ENCODE data around the gene PWWP2B. TPM values are rescaled to one million over a fixed set of nuclear protein-coding genes. Genes with fewer than 3 reads are reported as not detected.
A peak's percentile ranks its signal among the peaks of the same experiment; 100 is the strongest.

PWWP2B gene
- total and polyA plus RNA-seq, 4 donors, result 2.0 to 8.7 (median 5.2) TPM

DNA sequence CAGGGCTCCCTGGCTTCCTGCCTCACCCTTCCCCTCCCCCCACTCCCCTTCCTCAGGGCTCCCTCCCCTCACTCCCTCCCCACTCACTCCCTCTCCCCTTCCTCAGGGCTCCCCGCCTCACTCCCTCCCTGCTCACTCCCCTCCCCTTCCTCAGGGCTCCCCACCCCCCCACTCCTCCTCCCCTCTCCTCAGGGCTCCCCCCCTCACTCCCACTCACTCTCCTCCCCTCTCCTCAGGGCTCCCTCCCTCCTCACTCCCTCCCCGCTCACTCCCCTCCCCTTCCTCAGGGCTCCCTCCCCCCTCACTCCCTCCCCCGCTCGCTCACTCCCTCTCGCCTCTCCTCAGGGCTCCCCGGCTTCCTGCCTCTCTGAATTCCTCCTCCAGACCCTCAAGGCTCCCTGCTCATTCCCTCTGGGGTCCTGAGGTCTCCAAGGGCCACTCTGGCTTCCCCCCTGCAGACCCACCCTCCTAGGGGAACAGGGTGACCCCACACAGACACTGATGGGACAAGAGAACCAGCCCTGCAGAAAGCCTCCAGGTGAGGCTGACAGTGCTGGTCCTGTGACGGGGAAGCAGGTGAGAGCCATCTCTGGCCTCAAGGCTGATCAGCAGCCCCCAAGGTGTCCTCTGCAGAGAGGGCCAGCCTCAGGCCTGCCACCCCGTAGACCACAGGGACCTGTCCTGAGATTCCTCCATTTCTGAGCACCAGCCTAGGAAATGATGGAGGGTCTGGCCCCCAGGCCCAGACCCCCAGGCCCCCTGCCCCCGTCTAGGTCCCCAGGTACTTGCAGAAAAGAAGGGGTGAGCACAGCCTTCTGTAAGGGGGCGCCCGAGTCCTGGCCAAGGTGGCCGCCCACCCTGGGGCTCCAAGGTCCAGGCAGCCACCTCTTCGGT, 47.2 kb downstream of the PWWP2B start:
- H3K4me3 ChIP-seq (ENCODE audit: low read length in 2 of 2), result no peak overlapping the region
- H3K36me3 ChIP-seq (ENCODE audit: control insufficient read depth in 1 of 2, insufficient read depth in 2 of 2, low read length in 1 of 2), result no peaks in the 10 kb centered on the region
- H3K4me1 ChIP-seq (ENCODE audit: control insufficient read depth in 1 of 2, insufficient read depth in 2 of 2, low read length in 2 of 2), result no peaks in the 10 kb centered on the region
- H3K27me3 ChIP-seq (ENCODE audit: control insufficient read depth in 1 of 2, insufficient read depth in 2 of 2, low read length in 1 of 2), result no peaks in the 10 kb centered on the region
- H3K27ac ChIP-seq (ENCODE audit: low read depth in 1 of 2, low read length in 2 of 2), result no peak overlapping the region
- intact Hi-C loops (cut with DNase I), result no loop called here
- 87 to 88% methylated on average over 13 of the region's 13 CpGs for WGBS, 2 donors
- no peaks in the 10 kb centered on the region for H3K9me3 ChIP-seq (ENCODE audit: control insufficient read depth, low read length)
- DNase-seq (no peak), ATAC-seq (ENCODE audit: low FRiP score) (no peak)

DNA sequence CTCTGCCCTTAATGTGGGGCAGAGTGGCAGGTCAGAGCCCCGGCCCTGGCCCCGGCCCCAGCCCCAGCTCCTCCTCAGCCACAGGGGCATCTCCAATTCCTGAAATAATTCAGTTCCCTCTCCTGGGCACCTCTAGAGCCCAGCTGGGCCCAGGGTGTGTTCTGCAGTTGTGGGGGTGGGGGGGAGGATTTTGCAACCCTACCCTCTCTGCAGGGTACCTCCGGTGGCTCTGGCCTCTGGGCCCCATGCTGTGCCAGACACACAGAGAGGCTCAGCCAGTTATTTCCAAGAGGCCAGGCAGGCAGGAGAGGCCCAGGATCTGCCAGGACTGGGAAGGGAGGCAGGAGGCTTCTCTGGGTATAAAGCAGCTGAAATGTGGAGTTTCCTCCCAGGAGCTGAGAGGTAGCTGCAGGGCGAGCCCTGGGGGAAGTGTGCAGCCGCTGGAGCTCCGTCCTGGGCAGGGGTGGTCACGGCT, 47.9 kb downstream of the PWWP2B start:
- Histone ChIP-seq H3K36me3 (ENCODE audit: control insufficient read depth in 1 of 2, insufficient read depth in 2 of 2, low read length in 1 of 2) (no peaks in the 10 kb centered on the region), H3K27ac (ENCODE audit: low read depth in 1 of 2, low read length in 2 of 2) (no peak overlapping the region), H3K9me3 (ENCODE audit: control insufficient read depth, low read length) (no peaks in the 10 kb centered on the region), H3K4me1 (ENCODE audit: control insufficient read depth in 1 of 2, insufficient read depth in 2 of 2, low read length in 2 of 2) (no peaks in the 10 kb centered on the region), H3K27me3 (ENCODE audit: control insufficient read depth in 1 of 2, insufficient read depth in 2 of 2, low read length in 1 of 2) (no peaks in the 10 kb centered on the region), H3K4me3 (ENCODE audit: low read length in 2 of 2) (no peak overlapping the region)
- no peak for ATAC-seq (ENCODE audit: low FRiP score)
- no peak for DNase-seq
- intact Hi-C loops (cut with DNase I), result no loop called here
- WGBS, 2 donors, result 74 to 79% methylated on average over 7 of the region's 7 CpGs

DNA sequence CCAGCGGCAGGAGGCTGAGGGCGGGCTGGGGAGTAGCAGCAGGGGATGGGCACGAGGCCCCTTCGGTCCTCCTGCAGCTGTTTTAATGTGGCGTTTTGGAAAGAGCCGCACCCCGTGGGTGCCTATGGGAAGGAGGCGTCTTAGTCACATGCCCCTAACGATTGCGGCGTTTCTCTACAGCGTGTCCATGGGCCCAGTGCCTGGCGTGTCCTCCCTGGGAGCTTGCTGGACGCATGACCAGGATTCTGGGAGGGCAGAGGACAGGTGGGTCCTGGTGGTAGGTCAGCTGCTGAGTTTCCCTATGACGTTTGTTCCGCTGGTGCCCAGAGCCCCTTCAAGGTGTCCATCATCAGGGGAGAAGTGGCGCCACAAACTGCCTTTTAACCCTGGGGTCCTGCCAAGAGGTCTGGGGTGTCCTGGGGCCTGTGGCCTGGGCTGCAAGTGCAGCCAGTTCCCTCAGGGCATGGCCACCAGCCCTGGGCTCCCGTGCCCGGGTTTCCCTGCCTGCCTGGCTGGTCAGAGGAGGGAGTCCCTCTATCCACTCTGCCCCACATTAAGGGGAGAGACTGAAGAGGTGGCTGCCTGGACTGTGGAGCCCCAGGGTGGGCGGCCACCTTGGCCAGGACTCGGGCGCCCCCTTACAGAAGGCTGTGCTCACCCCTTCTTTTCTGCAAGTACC, 48.7 kb downstream of the PWWP2B start:
- DNase-seq (no peak), ATAC-seq (ENCODE audit: low FRiP score) (no peak)
- Histone ChIP-seq H3K4me1 (ENCODE audit: control insufficient read depth in 1 of 2, insufficient read depth in 2 of 2, low read length in 2 of 2) (no peaks in the 10 kb centered on the region), H3K4me3 (ENCODE audit: low read length in 2 of 2) (no peak overlapping the region), H3K9me3 (ENCODE audit: control insufficient read depth, low read length) (no peaks in the 10 kb centered on the region), H3K36me3 (ENCODE audit: control insufficient read depth in 1 of 2, insufficient read depth in 2 of 2, low read length in 1 of 2) (no peaks in the 10 kb centered on the region), H3K27me3 (ENCODE audit: control insufficient read depth in 1 of 2, insufficient read depth in 2 of 2, low read length in 1 of 2) (no peaks in the 10 kb centered on the region), H3K27ac (ENCODE audit: low read depth in 1 of 2, low read length in 2 of 2) (no peak overlapping the region)
- intact Hi-C loops (cut with DNase I), result no loop called here
- WGBS, 2 donors, result 90 to 92% methylated on average over 22 of the region's 22 CpGs

DNA sequence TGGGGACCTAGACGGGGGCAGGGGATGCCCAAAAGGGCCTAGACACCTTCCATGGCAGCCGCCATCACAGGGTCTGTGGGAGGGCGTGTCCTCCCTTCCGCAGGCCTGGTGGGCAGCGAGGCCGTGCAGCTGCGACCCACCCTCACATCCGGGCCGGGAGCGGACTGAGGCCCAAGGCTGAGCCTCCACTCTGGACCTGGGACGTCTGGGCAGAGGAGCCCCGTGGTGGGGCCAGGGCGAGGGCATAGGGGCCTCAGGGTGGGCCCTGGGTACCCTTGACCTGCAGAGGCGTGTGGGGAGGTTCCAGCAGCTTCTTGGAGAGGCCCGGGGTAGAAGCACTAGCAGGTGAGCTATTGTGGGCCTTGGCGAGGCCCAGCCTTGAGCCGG, 49.2 kb downstream of the PWWP2B start:
- H3K27me3 ChIP-seq (ENCODE audit: control insufficient read depth in 1 of 2, insufficient read depth in 2 of 2, low read length in 1 of 2), result no peaks in the 10 kb centered on the region
- H3K36me3 ChIP-seq (ENCODE audit: control insufficient read depth in 1 of 2, insufficient read depth in 2 of 2, low read length in 1 of 2), result no peaks in the 10 kb centered on the region
- 94 to 96% methylated on average over 17 of the region's 17 CpGs for WGBS, 2 donors
- ATAC-seq (ENCODE audit: low FRiP score) (peak; percentile 4), DNase-seq (no peak)
- intact Hi-C loops (cut with DNase I), result no loop called here
- no peak overlapping the region for H3K27ac ChIP-seq (ENCODE audit: low read depth in 1 of 2, low read length in 2 of 2)
- no peak overlapping the region for H3K4me3 ChIP-seq (ENCODE audit: low read length in 2 of 2)
- no peaks in the 10 kb centered on the region for H3K9me3 ChIP-seq (ENCODE audit: control insufficient read depth, low read length)
- H3K4me1 ChIP-seq (ENCODE audit: control insufficient read depth in 1 of 2, insufficient read depth in 2 of 2, low read length in 2 of 2), result no peaks in the 10 kb centered on the region

DNA sequence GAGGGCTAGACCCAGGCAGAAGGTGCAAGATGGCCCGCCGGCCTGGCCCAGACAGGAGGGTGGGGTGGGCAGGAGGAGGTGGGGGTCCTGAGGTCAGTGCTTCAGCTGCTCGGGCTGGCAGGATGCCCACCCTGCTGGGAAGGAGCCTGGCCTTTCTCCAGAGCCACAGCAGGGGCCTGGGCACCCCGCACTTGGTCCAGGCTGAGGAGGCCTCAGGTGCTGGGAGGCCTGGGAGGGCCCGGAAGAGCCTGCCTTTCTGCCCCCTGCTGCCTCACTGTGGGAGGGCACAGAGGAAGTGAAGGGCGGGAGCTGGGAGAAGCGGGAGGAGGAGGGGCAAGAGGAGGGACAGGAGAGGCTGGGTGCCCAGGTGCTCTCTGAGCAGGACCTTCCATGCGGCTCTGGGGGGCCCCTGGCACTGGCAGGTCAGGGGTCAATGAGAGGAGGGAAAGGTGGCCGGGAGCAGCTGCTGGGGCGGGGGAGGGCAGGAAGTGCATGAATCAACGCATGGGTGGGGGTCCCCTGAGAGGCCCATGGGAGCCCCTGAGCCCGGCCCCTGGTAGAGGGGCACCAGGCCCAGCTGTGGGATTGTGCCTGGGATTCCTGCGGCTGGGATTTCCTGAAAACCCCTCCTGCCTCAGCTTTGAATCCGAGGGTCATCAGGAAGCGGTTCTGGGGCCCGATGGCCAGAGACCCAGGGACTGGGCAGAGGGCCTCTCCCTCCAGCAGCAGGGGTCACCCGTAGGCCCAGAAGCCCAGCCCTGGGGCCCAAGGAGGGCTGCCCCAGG, 49.9 kb downstream of the PWWP2B start:
- H3K4me1 ChIP-seq (ENCODE audit: control insufficient read depth in 1 of 2, insufficient read depth in 2 of 2, low read length in 2 of 2), result no peaks in the 10 kb centered on the region
- H3K9me3 ChIP-seq (ENCODE audit: control insufficient read depth, low read length), result no peaks in the 10 kb centered on the region
- no peak overlapping the region for H3K4me3 ChIP-seq (ENCODE audit: low read length in 2 of 2)
- H3K36me3 ChIP-seq (ENCODE audit: control insufficient read depth in 1 of 2, insufficient read depth in 2 of 2, low read length in 1 of 2), result no peaks in the 10 kb centered on the region
- ATAC-seq (ENCODE audit: low FRiP score), result no peak
- WGBS, 2 donors, result 73 to 77% methylated on average over 17 of the region's 17 CpGs
- H3K27ac ChIP-seq (ENCODE audit: low read depth in 1 of 2, low read length in 2 of 2), result no peak overlapping the region
- intact Hi-C loops (cut with DNase I), result no loop called here
- H3K27me3 ChIP-seq (ENCODE audit: control insufficient read depth in 1 of 2, insufficient read depth in 2 of 2, low read length in 1 of 2), result no peaks in the 10 kb centered on the region
- peak in 1 of 2 donors; percentile 78 for DNase-seq

DNA sequence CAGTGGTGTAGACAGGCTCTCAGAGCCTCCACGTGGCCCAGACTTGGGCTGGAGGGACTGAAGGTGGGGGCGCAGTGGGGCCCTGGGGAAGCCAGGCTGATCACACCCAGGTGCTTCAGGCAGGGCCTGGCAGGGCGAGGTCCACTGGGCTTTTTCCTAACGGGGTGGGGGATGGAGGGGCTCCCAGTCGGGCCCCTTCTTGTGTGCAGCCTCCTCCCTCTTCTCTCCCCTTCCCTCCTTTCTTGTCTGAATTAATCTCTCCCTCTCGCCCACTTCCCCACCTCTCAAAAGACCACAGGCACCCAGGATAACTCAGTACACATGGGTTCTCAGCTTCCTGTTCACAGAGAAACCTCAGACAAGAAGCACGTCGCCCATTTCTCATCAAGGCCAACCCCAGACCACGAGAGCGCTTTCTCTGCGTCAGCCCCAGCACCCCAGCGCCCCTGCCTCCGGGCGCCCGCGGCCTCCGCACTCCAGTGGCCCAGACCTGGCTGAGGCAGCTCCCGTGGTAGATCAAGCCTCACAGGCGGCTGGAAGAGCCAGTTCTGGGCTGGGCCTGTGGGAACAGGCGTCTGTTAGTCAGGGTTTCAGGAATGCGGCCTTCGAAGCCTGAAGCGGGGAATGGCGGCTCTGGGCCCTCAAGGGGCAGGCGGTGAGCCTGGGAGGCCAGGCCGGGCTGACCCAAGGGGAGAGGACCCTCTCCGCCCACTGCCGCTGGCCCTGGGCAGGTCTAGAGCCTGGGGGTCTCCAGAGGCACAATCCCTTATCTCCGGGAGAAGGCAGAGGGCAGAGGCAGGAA, 50.6 kb downstream of the PWWP2B start:
- Histone ChIP-seq H3K4me1 (ENCODE audit: control insufficient read depth in 1 of 2, insufficient read depth in 2 of 2, low read length in 2 of 2) (no peaks in the 10 kb centered on the region), H3K9me3 (ENCODE audit: control insufficient read depth, low read length) (no peaks in the 10 kb centered on the region), H3K4me3 (ENCODE audit: low read length in 2 of 2) (no peak overlapping the region), H3K27ac (ENCODE audit: low read depth in 1 of 2, low read length in 2 of 2) (no peak overlapping the region), H3K36me3 (ENCODE audit: control insufficient read depth in 1 of 2, insufficient read depth in 2 of 2, low read length in 1 of 2) (no peaks in the 10 kb centered on the region), H3K27me3 (ENCODE audit: control insufficient read depth in 1 of 2, insufficient read depth in 2 of 2, low read length in 1 of 2) (no peaks in the 10 kb centered on the region)
- DNase-seq (no peak), ATAC-seq (ENCODE audit: low FRiP score) (no peak)
- 88 to 90% methylated on average over 28 to 29 of the region's 29 CpGs for whole genome bisulfite sequencing, 2 donors
- intact Hi-C loops (cut with DNase I), result no loop called here

DNA sequence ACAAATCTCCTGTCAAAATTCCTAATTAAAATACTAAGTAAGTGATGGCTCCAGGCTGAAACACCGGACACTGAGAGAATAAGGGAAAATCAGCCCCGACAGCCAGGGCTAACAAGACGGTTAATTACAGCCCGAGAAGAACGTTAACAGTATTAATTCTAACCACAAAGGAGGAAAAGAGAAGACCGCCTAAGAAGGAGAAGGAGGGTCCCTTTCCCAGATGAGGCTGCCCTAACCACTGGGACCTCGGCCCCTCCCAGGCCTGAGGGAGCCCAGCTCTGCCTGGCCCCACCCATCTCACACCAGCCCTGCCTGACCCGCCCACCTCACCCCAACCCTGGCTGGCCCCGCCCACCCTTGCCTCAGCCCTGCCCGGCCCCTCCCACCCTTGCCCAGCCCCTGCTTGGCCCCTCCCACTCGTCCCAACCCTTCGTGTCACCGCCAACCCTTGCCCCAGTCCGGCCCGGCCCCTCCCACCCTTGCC, 51.3 kb downstream of the PWWP2B start:
- intact Hi-C loops (cut with DNase I), result no loop called here
- 81 to 92% methylated on average over 10 to 15 of the region's 15 CpGs for WGBS, 2 donors
- DNase-seq (peak; percentile 81 to 89), ATAC-seq (ENCODE audit: low FRiP score) (no peak)
- Histone ChIP-seq H3K27me3 (ENCODE audit: control insufficient read depth in 1 of 2, insufficient read depth in 2 of 2, low read length in 1 of 2) (no peaks in the 10 kb centered on the region), H3K4me3 (ENCODE audit: low read length in 2 of 2) (no peak overlapping the region), H3K9me3 (ENCODE audit: control insufficient read depth, low read length) (no peaks in the 10 kb centered on the region), H3K4me1 (ENCODE audit: control insufficient read depth in 1 of 2, insufficient read depth in 2 of 2, low read length in 2 of 2) (no peaks in the 10 kb centered on the region), H3K36me3 (ENCODE audit: control insufficient read depth in 1 of 2, insufficient read depth in 2 of 2, low read length in 1 of 2) (no peaks in the 10 kb centered on the region), H3K27ac (ENCODE audit: low read depth in 1 of 2, low read length in 2 of 2) (no peak overlapping the region)
